Erythroblast (primary cell): ENCODE measurements around the gene TEX19.
"Not testable (repeated sequence)": the region's sequence is repeated elsewhere in the genome, so short reads cannot be mapped to it uniquely, and the experiment has no call there.

Source experiments
- DNase-seq, 2 experiments: peaks; one replicate each; lab custom pipeline; 2025; lab: John Stamatoyannopoulos, UW
- GATA1 ChIP-seq: IDR thresholded peaks from 2 replicates; pipeline ENCODE4 v1.6.1; 2011; ENCODE audit warnings: low read depth, mild to moderate bottlenecking, control low read depth, low read length, moderate library complexity
- POLR2A ChIP-seq: IDR thresholded peaks from 2 replicates; pipeline ENCODE4 v1.6.1; 2011; ENCODE audit warnings: mild to moderate bottlenecking, low read length

The TEX19 gene

GRCh38 chr17:82378741-82379021, 19.6 kb downstream of the TEX19 start:
- TF ChIP-seq POLR2A (no peak), GATA1 (no peak)
- DNase-seq = no peak

GRCh38 chr17:82380860-82381702, 22.0 kb downstream of the TEX19 start:
- no peak for DNase-seq
- TF ChIP-seq POLR2A (no peak), GATA1 (no peak)

GRCh38 chr17:82381703-82382009, 22.6 kb downstream of the TEX19 start:
- DNase-seq = not testable (repeated sequence)

DNA sequence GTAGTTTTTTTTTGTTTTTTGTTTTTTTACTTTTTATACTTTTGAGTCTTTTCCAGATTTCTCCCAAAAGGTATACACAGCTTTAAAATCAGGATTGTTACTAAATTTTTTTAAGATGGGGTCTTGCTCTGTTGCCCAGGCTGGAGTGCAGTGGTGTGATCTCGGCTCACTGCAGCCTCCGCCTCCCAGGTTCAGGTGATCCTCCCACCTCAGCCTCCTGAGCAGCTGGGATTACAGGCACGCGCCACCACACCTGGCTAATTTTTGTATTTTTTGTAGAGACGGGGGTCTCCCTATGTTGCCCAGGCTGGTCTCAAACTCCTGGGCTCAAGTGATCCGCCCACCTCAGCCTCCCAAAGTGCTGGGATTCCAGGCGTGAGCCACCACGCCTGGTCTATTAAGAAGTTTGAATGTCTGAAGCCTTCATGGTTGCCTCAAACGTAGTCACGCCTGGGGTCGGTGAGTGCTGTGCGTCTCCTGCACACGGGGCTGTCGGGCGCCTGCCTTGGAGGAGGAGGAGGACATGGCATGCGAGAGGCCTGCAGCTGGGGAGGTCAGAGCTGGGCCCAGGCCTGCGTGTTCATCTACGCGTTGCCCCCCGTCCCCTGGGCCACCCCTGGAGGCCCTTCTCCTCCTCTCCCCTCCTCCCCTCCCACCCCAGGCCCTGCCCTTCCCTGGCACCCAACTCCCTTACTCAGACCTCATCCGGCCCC, 23.3 kb downstream of the TEX19 start:
- DNase-seq = not testable (repeated sequence)

GRCh38 chr17:82382933-82383255, 23.8 kb downstream of the TEX19 start:
- DNase-seq = no peak
- TF ChIP-seq GATA1 (no peak), POLR2A (no peak)

GRCh38 chr17:82383411-82383810, 24.4 kb downstream of the TEX19 start:
- no peak for TF ChIP-seq GATA1
- TF ChIP-seq POLR2A = no peak
- no peak for DNase-seq

GRCh38 chr17:82384051-82384729, 25.1 kb downstream of the TEX19 start:
- DNase-seq = no peak
- TF ChIP-seq POLR2A = no peak
- TF ChIP-seq GATA1 = no peak

DNA sequence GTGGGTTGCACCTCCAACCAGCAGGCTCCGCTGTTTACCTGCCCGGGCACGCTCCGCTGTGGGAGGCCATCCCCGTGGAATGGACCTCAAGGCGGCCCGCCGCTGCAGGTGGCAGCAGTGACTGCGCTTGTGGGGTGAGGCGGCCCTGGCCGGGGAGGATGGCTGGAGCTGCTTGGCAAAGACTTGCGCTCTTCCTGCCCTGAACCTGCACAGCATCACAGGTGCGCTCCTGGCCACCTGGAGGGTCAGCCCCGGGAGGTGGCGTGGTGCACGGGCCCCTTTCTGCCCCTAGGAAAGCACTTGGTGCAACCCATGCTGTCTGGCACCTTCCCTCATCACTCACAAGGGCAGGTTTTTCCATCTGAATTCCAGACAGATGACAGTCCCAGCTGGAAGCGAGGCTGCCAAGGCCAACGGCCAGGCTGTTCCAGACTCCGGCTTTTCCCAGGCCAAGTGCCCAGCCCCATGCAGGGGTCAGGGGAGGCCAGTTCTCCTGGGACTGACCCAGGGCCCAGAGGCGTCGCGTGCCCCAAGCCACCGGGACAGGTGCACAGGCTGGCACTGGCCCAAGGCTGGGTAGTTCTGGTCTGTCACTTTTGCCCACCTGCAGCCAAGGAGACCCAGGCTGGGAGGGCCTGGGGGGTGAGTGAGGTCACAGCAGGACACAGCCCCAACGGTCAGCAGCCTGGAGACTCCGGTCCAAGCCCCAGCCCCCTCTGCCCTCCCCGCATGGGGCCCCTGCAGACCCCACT, 25.9 kb downstream of the TEX19 start:
- peak in 1 of 2 experiments; percentile 17 for DNase-seq
- TF ChIP-seq POLR2A (no peak), GATA1 (no peak)

DNA sequence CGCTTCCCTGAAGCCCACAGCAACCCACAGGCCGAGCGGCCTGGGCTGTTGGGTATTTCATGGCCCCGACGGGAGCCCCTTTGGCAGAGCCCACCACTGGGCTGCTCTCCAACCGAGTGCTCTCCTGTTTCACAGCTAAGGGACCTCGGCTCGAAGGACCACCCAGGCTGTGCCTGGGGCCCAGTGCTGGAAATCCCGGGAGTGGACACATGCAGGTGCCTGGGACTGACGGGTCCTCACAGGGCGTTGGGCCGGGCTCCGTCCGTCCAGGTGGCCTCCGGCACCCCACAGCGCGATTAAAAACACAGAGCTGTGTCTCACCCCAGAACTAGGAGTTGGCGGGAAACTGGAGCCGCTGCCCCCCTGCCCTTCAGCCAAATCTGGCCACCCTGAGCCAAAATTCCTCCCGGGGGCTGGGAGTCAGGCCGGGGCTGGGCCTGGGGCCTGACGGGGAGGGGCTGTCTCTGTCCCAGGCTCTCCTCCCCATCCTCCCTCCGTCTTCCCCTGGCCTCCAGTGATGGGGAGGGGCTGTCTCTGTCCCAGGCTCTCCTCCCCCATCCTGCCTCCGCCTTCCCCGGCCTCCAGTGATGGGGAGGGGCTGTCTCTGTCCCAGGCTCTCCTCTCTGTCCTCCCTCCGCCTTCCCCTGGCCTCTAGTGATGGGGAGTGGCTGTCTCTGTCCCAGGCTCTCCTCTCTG, 26.7 kb downstream of the TEX19 start:
- no peak for DNase-seq
- TF ChIP-seq GATA1 (no peak), POLR2A (no peak)

GRCh38 chr17:82386255-82386831, 27.3 kb downstream of the TEX19 start:
- DNase-seq = no peak
- no peak for TF ChIP-seq GATA1
- no peak for TF ChIP-seq POLR2A

GRCh38 chr17:82386881-82387704, 28.0 kb downstream of the TEX19 start:
- no peak for TF ChIP-seq GATA1
- DNase-seq = no peak

- no peak for DNase-seq
- TF ChIP-seq GATA1 (no peak), POLR2A (no peak)
Measured at GRCh38 chr17:82387705-82388106, 28.7 kb downstream of the TEX19 start.
